ENCODE results near the gene ROR2.

Gene ROR2

GRCh38 chr9:91864380-91864779, 85.6 kb downstream of the ROR2 start:
- no peak for TF ChIP-seq POLR2AphosphoS5 (IDR thresholded peaks at IDR 0.05; ENCODE audit: low read depth, low read length)
- no peak for TF ChIP-seq SIN3A (IDR thresholded peaks at IDR 0.05; ENCODE audit: borderline replicate concordance, insufficient read depth, low read length)

GRCh38 chr9:91863469-91863868, 86.6 kb downstream of the ROR2 start:
- TF ChIP-seq FOXP2 (optimal IDR thresholded peaks at IDR 0.05; ENCODE audit: borderline replicate concordance, extremely low read depth, extremely low read length, insufficient read depth) (no peak), POLR2AphosphoS5 (IDR thresholded peaks at IDR 0.05; ENCODE audit: low read depth, low read length) (no peak), SIN3A (IDR thresholded peaks at IDR 0.05; ENCODE audit: borderline replicate concordance, insufficient read depth, low read length) (no peak)

- TF ChIP-seq SIN3A (IDR thresholded peaks at IDR 0.05; ENCODE audit: borderline replicate concordance, insufficient read depth, low read length) (no peak), REST (IDR thresholded peaks at IDR 0.05; ENCODE audit: insufficient read depth in 1 of 2, low read depth in 2 of 2, low read length in 2 of 2) (no peak)
Measured at GRCh38 chr9:91858213-91859030, 91.6 kb downstream of the ROR2 start.

GRCh38 chr9:91857291-91858212, 92.5 kb downstream of the ROR2 start:
- TF ChIP-seq FOXP2 (optimal IDR thresholded peaks at IDR 0.05; ENCODE audit: borderline replicate concordance, extremely low read depth, extremely low read length, insufficient read depth) (no peak), TAF1 (IDR thresholded peaks at IDR 0.05; ENCODE audit: borderline replicate concordance, insufficient read depth, low read length) (no peak)

- no peak for TF ChIP-seq REST (IDR thresholded peaks at IDR 0.05; ENCODE audit: insufficient read depth in 1 of 2, low read depth in 2 of 2, low read length in 2 of 2)
- no peak for TF ChIP-seq POLR2AphosphoS5 (IDR thresholded peaks at IDR 0.05; ENCODE audit: low read depth, low read length)
- no peak for TF ChIP-seq TAF1 (IDR thresholded peaks at IDR 0.05; ENCODE audit: borderline replicate concordance, insufficient read depth, low read length)
- no peak for TF ChIP-seq SIN3A (IDR thresholded peaks at IDR 0.05; ENCODE audit: borderline replicate concordance, insufficient read depth, low read length)
- no peak for TF ChIP-seq FOXP2 (optimal IDR thresholded peaks at IDR 0.05; ENCODE audit: borderline replicate concordance, extremely low read depth, extremely low read length, insufficient read depth)
Measured at GRCh38 chr9:91856419-91856818, 93.6 kb downstream of the ROR2 start.

- TF ChIP-seq POLR2AphosphoS5 (IDR thresholded peaks at IDR 0.05; ENCODE audit: low read depth, low read length) (no peak), TAF1 (IDR thresholded peaks at IDR 0.05; ENCODE audit: borderline replicate concordance, insufficient read depth, low read length) (no peak), SIN3A (IDR thresholded peaks at IDR 0.05; ENCODE audit: borderline replicate concordance, insufficient read depth, low read length) (no peak), FOXP2 (optimal IDR thresholded peaks at IDR 0.05; ENCODE audit: borderline replicate concordance, extremely low read depth, extremely low read length, insufficient read depth) (no peak), REST (IDR thresholded peaks at IDR 0.05; ENCODE audit: insufficient read depth in 1 of 2, low read depth in 2 of 2, low read length in 2 of 2) (no peak)
Measured at GRCh38 chr9:91855196-91855595, 94.8 kb downstream of the ROR2 start.
